Breast epithelium (tissue), 4 donors: Measurements from ENCODE around the gene ATP5ME. TPM values are rescaled to one million over a fixed set of nuclear protein-coding genes. Genes with fewer than 3 reads are reported as not detected.

Experiments
- DNase-seq, 2 donors: peaks; one replicate each; pipeline ENCODE4 v3.0.0-alpha.2; 2019; ENCODE audit warnings: low spot score in 2 of 2
- H3K27ac ChIP-seq, 2 donors: fragments of 200-600 bp; sonication (generic) in 1 of 2; one replicate each; pipeline ENCODE4 v1.5.1; 2016 to 2019; ENCODE audit warnings: mild to moderate bottlenecking in 1 of 2
- H3K27me3 ChIP-seq, 2 donors: fragments of 200-600 bp; sonication (generic) in 1 of 2; one replicate each; pipeline versions ENCODE4 v1.5.1 to v1.6.0; 2017 to 2019; ENCODE audit warnings: control low read depth in 1 of 2, mild to moderate bottlenecking in 1 of 2
- H3K36me3 ChIP-seq: fragments of 200-600 bp; one replicate; pipeline ENCODE4 v1.5.1; 2019
- H3K4me1 ChIP-seq, 2 donors: fragments of 200-600 bp; sonication (generic); one replicate each; pipeline ENCODE4 v1.5.1; 2016 to 2019; ENCODE audit warnings: control low read depth in 1 of 2
- H3K4me3 ChIP-seq, 3 donors: fragments of 200-600 bp; sonication (generic); 1 replicate in 2 of 3; 2 replicates in 1 of 3; pipeline ENCODE4 v1.5.1; 2016 to 2019; ENCODE audit warnings: mild to moderate bottlenecking in 3 of 3, moderate library complexity in 2 of 3
- H3K9me3 ChIP-seq, 2 donors: fragments of 200-600 bp; sonication (generic) in 1 of 2; one replicate each; pipeline ENCODE4 v1.5.1; 2016 to 2019; ENCODE audit warnings: control low read depth in 1 of 2
- CTCF ChIP-seq, 3 donors: fragments of 450-650 bp; IDR thresholded peaks; one replicate each; pipeline ENCODE4 v1.5.1; 2016 to 2017; ENCODE audit warnings: antibody characterized with exemption in 3 of 3, mild to moderate bottlenecking in 3 of 3, moderate library complexity in 3 of 3
- POLR2A ChIP-seq: fragments of 450-650 bp; IDR thresholded peaks from one replicate; pipeline ENCODE4 v1.6.1; 2016; ENCODE audit warnings: antibody characterized with exemption, mild to moderate bottlenecking, moderate library complexity
- POLR2AphosphoS5 ChIP-seq, 3 donors: sonication (generic); formaldehyde crosslinking; IDR thresholded peaks; one replicate each; pipeline ENCODE4 v1.6.1; 2017; ENCODE audit warnings: antibody characterized with exemption in 3 of 3
- intact Hi-C: fragments of 100-400 bp; cut with DNase I; formaldehyde crosslinking; loops from one replicate; pipeline ENCODE4 v1.15.1; 2023; ENCODE audit warnings: low total_unique reads
- total RNA-seq, 3 donors: library from RNA; depleted of rRNA; stranded (reverse); fragments of >200 nt; gene quantifications; one replicate each; pipeline ENCODE4 v1.1.0, GENCODE V29; 2016

ATP5ME gene
- 100 to 1,000 TPM; 108 to 179 (median 128) TPM for total RNA-seq

- intact Hi-C loops, result loop anchor here (10.0 kb wide), 1 partner anchor 320 kb away; the partner anchor contains the start of gene SLC26A1
- TF ChIP-seq CTCF (IDR thresholded peaks at IDR 0.05) (peak; percentile 79 to 95 (median 93)), POLR2A (peak; percentile 76), POLR2AphosphoS5 (IDR thresholded peaks at IDR 0.05) (peak; percentile 82 to 95 (median 88))
- Histone ChIP-seq H3K4me1 (peaks cover 10 to 23% of the 10 kb centered on the region in 2 donors), H3K9me3 (no peaks in the 10 kb centered on the region), H3K36me3 (no peaks in the 10 kb centered on the region), H3K27ac (peak within 1 kb of the TSS; percentile 94 to 98), H3K27me3 (no peaks in the 10 kb centered on the region), H3K4me3 (peak within 1 kb of the TSS; percentile 84 to 94 (median 87))
- peak; percentile 96 to 97 for DNase-seq
Observed at GRCh38 chr4:674172-675035, at the start of gene ATP5ME, which contains the start of gene MYL5. Gene ATP5ME (minus strand): TSS chr4:674276. CDS start chr4:674247, 29 bp downstream. Gene MYL5 (plus strand): TSS chr4:674542. CDS start chr4:678027, 3,485 bp downstream.

- no peak for DNase-seq
- Histone ChIP-seq H3K9me3 (no peaks in the 10 kb centered on the region), H3K4me1 (peaks cover 0 to 8% of the 10 kb centered on the region in 2 donors), H3K4me3 (no peak overlapping the region), H3K27ac (no peak overlapping the region), H3K27me3 (no peaks in the 10 kb centered on the region), H3K36me3 (no peaks in the 10 kb centered on the region)
- intact Hi-C loops, result no loop called here
- TF ChIP-seq CTCF (IDR thresholded peaks at IDR 0.05) (no peak), POLR2AphosphoS5 (IDR thresholded peaks at IDR 0.05) (no peak)
Observed at GRCh38 chr4:722851-723360, 48.8 kb upstream of the ATP5ME start.

GRCh38 chr4:722169-722725 lies 48.2 kb upstream of the ATP5ME start:
- DNase-seq, result no peak
- Histone ChIP-seq H3K4me3 (no peak overlapping the region), H3K9me3 (no peaks in the 10 kb centered on the region), H3K36me3 (no peaks in the 10 kb centered on the region), H3K4me1 (peaks cover 0 to 8% of the 10 kb centered on the region in 2 donors), H3K27me3 (no peaks in the 10 kb centered on the region), H3K27ac (no peak overlapping the region)
- TF ChIP-seq POLR2AphosphoS5 (IDR thresholded peaks at IDR 0.05) (no peak), POLR2A (no peak), CTCF (IDR thresholded peaks at IDR 0.05) (no peak)
- intact Hi-C loops, result no loop called here

GRCh38 chr4:721261-722168 lies 47.4 kb upstream of the ATP5ME start:
- Histone ChIP-seq H3K36me3 (no peaks in the 10 kb centered on the region), H3K9me3 (no peaks in the 10 kb centered on the region), H3K27me3 (no peaks in the 10 kb centered on the region), H3K4me1 (peaks cover 0 to 8% of the 10 kb centered on the region in 2 donors), H3K4me3 (peak overlapping the region in 1 of 3 donors; percentile 22), H3K27ac (peak overlapping the region; percentile 74 to 86)
- DNase-seq, result no peak
- intact Hi-C loops, result no loop called here
- TF ChIP-seq POLR2A (no peak), POLR2AphosphoS5 (IDR thresholded peaks at IDR 0.05) (no peak), CTCF (IDR thresholded peaks at IDR 0.05) (no peak)
